NCI-H187 treated with DMSO at 0.1 percent for 48 hours (cell line): ENCODE data around the gene RPS4Y1.

Experiments used
- DNase-seq: peaks from one replicate; lab custom pipeline; 2025; lab: John Stamatoyannopoulos, UW

Gene RPS4Y1

GRCh38 chrY:2883561-2883960 lies 42.2 kb downstream of the RPS4Y1 start:
- DNase-seq, result no peak

- no peak for DNase-seq
These were observed 44.5 kb downstream of the RPS4Y1 start for GRCh38 chrY:2885880-2886279.

GRCh38 chrY:2887386-2887785 lies 46.0 kb downstream of the RPS4Y1 start:
- DNase-seq, result no peak

GRCh38 chrY:2887955-2888354 lies 46.6 kb downstream of the RPS4Y1 start:
- no peak for DNase-seq

GRCh38 chrY:2893471-2893870 lies 52.1 kb downstream of the RPS4Y1 start:
- DNase-seq, result no peak

- DNase-seq, result no peak
These were observed 54.6 kb downstream of the RPS4Y1 start for GRCh38 chrY:2896050-2896449.

- DNase-seq, result no peak
These were observed 66.0 kb downstream of the RPS4Y1 start for GRCh38 chrY:2907356-2907755.

- no peak for DNase-seq
These were observed 71.8 kb downstream of the RPS4Y1 start for GRCh38 chrY:2913066-2913815.
